ENCODE results near the gene SRRM3. TPM values are rescaled to one million over a fixed set of nuclear protein-coding genes. Genes with fewer than 3 reads are reported as not detected.

SRRM3 gene
- polyA plus RNA-seq, 2 of the 4 experiments (the other 2 are of a cell fraction): 2.4 to 7.0 TPM

DNA sequence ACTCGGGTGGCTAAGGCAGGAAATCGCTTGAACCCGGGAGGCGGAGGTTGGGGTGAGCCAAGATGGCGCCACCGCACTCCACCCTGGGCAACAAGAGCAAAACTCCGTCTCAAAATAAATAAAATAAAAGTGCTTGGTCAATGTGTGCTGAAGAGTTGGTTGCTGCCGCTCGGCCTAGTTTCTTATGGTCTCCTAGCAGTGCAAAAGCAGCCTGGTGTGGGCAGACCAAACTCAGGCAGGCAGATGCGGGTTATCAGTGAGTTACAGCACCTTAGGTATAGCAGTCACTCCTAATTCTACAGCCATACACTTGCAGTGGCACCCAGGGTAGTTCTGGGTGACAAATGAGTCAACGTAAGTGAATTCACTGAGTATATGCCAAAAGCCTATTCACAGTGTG is 123.4 kb downstream of the SRRM3 start:
- ChIA-PET CTCF (interaction anchor here (0.7 to 27.1 kb wide), 5 partner anchors 10 to 147 kb away, joined by 3 to 764 read pairs (median 8); partner anchors contain the start of genes HSPB1 and YWHAG), POLR2A (no interaction called here)
- peaks cover 44% of the 10 kb centered on the region for H3K4me1 ChIP-seq
- ATAC-seq: no peak
- no peak for FAIRE-seq
- WGBS (ENCODE audit: missing lambda C conversion rate): 94% methylated on average over 11 of the region's 11 CpGs
- H3K9me3 ChIP-seq: no peaks in the 10 kb centered on the region
- no peak overlapping the region for H3K27ac ChIP-seq
- DNase-seq (ENCODE audit: low read depth in 1 of 2, low spot score in 1 of 2): no peak
- H3K4me2 ChIP-seq: no peak overlapping the region
- TF ChIP-seq NR3C1 (IDR thresholded peaks at IDR 0.05) (no peak), ZSCAN20 (CRISPR knock-in tag; IDR thresholded peaks at IDR 0.05) (no peak), RAD21 (conservative IDR thresholded peaks at IDR 0.05 in 1 of 2, IDR thresholded peaks at IDR 0.05 in 1 of 2) (no peak), JUN (IDR thresholded peaks at IDR 0.05) (peak in 1 of 2 experiments; percentile 36; a peak in 2 of 5 replicates), FOSB (CRISPR knock-in tag; IDR thresholded peaks at IDR 0.05) (no peak), HOXA7 (CRISPR knock-in tag; IDR thresholded peaks at IDR 0.05) (no peak), SMC3 (IDR thresholded peaks at IDR 0.05) (no peak)
- H3K4me3 ChIP-seq: no peak overlapping the region

DNA sequence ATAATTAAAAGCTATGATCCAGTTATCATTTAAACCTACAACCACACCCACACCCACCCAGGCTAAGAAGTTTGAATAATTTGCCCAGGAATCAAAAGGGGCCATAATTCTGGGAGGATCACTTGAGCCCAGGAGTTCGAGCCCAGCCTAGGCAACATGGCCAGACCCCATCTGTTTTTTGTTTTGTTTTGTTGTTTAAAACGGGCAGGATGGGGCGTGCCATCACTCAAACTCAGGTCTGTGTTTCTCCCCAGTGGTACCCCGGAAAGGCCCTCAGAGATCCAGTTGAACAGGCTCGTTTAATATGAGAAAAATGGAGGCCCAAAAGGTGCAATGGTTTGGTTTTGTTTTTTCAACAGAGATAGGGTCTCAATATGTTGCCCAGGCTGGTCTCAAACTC is 124.1 kb downstream of the SRRM3 start:
- TF ChIP-seq CHD2 (IDR thresholded peaks at IDR 0.05; ENCODE audit: low read length, partially characterized antibody) (no peak), NFE2L2 (conservative IDR thresholded peaks at IDR 0.05; ENCODE audit: low read length) (no peak), NR3C1 (IDR thresholded peaks at IDR 0.05) (no peak), MYC (IDR thresholded peaks at IDR 0.05; ENCODE audit: borderline replicate concordance, low read length) (no peak), CBX2 (IDR thresholded peaks at IDR 0.05; ENCODE audit: borderline replicate concordance, low read depth) (no peak), EHMT2 (IDR thresholded peaks at IDR 0.05; ENCODE audit: low read depth) (no peak), ZNF302 (CRISPR knock-in tag; IDR thresholded peaks at IDR 0.05) (no peak), FOSB (CRISPR knock-in tag; IDR thresholded peaks at IDR 0.05) (no peak), TFCP2L1 (CRISPR knock-in tag; IDR thresholded peaks at IDR 0.05) (no peak), CBX8 (IDR thresholded peaks at IDR 0.05) (no peak)
- TF ChIP-seq, protein P1, sequence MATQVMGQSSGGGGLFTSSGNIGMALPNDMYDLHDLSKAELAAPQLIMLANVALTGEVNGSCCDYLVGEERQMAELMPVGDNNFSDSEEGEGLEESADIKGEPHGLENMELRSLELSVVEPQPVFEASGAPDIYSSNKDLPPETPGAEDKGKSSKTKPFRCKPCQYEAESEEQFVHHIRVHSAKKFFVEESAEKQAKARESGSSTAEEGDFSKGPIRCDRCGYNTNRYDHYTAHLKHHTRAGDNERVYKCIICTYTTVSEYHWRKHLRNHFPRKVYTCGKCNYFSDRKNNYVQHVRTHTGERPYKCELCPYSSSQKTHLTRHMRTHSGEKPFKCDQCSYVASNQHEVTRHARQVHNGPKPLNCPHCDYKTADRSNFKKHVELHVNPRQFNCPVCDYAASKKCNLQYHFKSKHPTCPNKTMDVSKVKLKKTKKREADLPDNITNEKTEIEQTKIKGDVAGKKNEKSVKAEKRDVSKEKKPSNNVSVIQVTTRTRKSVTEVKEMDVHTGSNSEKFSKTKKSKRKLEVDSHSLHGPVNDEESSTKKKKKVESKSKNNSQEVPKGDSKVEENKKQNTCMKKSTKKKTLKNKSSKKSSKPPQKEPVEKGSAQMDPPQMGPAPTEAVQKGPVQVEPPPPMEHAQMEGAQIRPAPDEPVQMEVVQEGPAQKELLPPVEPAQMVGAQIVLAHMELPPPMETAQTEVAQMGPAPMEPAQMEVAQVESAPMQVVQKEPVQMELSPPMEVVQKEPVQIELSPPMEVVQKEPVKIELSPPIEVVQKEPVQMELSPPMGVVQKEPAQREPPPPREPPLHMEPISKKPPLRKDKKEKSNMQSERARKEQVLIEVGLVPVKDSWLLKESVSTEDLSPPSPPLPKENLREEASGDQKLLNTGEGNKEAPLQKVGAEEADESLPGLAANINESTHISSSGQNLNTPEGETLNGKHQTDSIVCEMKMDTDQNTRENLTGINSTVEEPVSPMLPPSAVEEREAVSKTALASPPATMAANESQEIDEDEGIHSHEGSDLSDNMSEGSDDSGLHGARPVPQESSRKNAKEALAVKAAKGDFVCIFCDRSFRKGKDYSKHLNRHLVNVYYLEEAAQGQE (IDR thresholded peaks at IDR 0.05): no peak
- TF ChIP-seq, protein P2, sequence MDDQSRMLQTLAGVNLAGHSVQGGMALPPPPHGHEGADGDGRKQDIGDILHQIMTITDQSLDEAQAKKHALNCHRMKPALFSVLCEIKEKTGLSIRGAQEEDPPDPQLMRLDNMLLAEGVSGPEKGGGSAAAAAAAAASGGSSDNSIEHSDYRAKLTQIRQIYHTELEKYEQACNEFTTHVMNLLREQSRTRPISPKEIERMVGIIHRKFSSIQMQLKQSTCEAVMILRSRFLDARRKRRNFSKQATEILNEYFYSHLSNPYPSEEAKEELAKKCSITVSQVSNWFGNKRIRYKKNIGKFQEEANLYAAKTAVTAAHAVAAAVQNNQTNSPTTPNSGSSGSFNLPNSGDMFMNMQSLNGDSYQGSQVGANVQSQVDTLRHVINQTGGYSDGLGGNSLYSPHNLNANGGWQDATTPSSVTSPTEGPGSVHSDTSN (IDR thresholded peaks at IDR 0.05): no peak
- TF ChIP-seq, protein P3, sequence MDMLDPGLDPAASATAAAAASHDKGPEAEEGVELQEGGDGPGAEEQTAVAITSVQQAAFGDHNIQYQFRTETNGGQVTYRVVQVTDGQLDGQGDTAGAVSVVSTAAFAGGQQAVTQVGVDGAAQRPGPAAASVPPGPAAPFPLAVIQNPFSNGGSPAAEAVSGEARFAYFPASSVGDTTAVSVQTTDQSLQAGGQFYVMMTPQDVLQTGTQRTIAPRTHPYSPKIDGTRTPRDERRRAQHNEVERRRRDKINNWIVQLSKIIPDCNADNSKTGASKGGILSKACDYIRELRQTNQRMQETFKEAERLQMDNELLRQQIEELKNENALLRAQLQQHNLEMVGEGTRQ (IDR thresholded peaks at IDR 0.05): no peak
- TF ChIP-seq, protein P4, sequence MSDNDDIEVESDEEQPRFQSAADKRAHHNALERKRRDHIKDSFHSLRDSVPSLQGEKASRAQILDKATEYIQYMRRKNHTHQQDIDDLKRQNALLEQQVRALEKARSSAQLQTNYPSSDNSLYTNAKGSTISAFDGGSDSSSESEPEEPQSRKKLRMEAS (IDR thresholded peaks at IDR 0.05): no peak
- TF ChIP-seq, protein P5, sequence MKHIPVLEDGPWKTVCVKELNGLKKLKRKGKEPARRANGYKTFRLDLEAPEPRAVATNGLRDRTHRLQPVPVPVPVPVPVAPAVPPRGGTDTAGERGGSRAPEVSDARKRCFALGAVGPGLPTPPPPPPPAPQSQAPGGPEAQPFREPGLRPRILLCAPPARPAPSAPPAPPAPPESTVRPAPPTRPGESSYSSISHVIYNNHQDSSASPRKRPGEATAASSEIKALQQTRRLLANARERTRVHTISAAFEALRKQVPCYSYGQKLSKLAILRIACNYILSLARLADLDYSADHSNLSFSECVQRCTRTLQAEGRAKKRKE (CRISPR knock-in tag; IDR thresholded peaks at IDR 0.05; ENCODE audit: low read depth): no peak
- 80% methylated on average over 5 of the region's 5 CpGs for WGBS (ENCODE audit: missing lambda C conversion rate)
- ChIA-PET POLR2A (interaction anchor here (1.4 kb wide), 1 partner anchor 33 kb away, joined by 12 read pairs; the partner anchor contains the start of gene YWHAG), CTCF (interaction anchor here (0.7 to 27.1 kb wide), 5 partner anchors 11 to 148 kb away, joined by 3 to 764 read pairs (median 8); partner anchors contain the start of gene HSPB1)
- Histone ChIP-seq H3K4me1 (peaks cover 42% of the 10 kb centered on the region), H3K4me2 (peak overlapping the region; percentile 57; the same call in 2 of the 3 replicates), H3K27ac (peak overlapping the region; percentile 41 to 65; a peak in 5 of 6 replicates), H3K9me3 (no peaks in the 10 kb centered on the region), H3K4me3 (no peak overlapping the region)
- DNase-seq (ENCODE audit: low read depth in 1 of 2, low spot score in 1 of 2) (no peak), ATAC-seq (no peak), FAIRE-seq (no peak)
